GM12878 (cell line): ENCODE measurements around the gene PPIB. TPM values are rescaled to one million over a fixed set of nuclear protein-coding genes. Genes with fewer than 3 reads are reported as not detected.

ENCODE experiments used
- ATAC-seq: fragments of 200-7000 bp; cut with Tn5 transposase; 3 replicates; pipeline ENCODE4 v1.9.1; 2020; ENCODE audit warnings: mild to moderate bottlenecking, moderate library complexity
- BruUV-seq: library from RNA; stranded (reverse); fragments of 400-500 nt; replicated peaks from 2 replicates; lab custom pipeline; 2021; lab: Mats Ljungman, UMichigan
- CTCF ChIA-PET: fragments of 300-600 bp; sonication (Branson Sonifier 250); formaldehyde crosslinking; extraction: SDS; loops from one replicate; lab custom pipeline; 2021; ENCODE audit warnings: inconsistent platforms; lab: Yijun Ruan, JAX
- POLR2A ChIA-PET: fragments of 350-600 bp; formaldehyde crosslinking; extraction: SDS; loops from one replicate; lab custom pipeline; 2021; ENCODE audit warnings: inconsistent platforms; lab: Charles Lee
- RAD21 ChIA-PET: fragments of 300-600 bp; sonication (Branson Sonifier 250); formaldehyde crosslinking; loops from one replicate; lab custom pipeline; 2023; ENCODE audit warnings: antibody characterized with exemption; ENCODE audit not compliant: unreplicated experiment; lab: Charles Lee
- SMC1A ChIA-PET: fragments of 300-600 bp; sonication (Branson Sonifier 250); formaldehyde crosslinking; loops from one replicate; lab custom pipeline; 2023; ENCODE audit not compliant: unreplicated experiment, uncharacterized antibody; lab: Charles Lee
- DNase-seq: peaks from one replicate; pipeline ENCODE4 v3.0.0-alpha.2; 2011; ENCODE audit warnings: low read depth, low spot score
- FAIRE-seq: peaks from 3 replicates; lab custom pipeline; 2011; peaks lifted over from hg19 to GRCh38; lab: Jason Lieb, UNC
- H2AFZ ChIP-seq: 2 replicates; pipeline ENCODE4 v1.6.0; 2011; ENCODE audit warnings: low read depth, low read length, control low read depth; ENCODE audit not compliant: control insufficient read depth
- H3K27ac ChIP-seq: 2 replicates; pipeline ENCODE4 v1.5.1; 2011; ENCODE audit warnings: control low read depth; ENCODE audit not compliant: control insufficient read depth, insufficient read depth
- H3K27me3 ChIP-seq, 2 experiments: replicated peaks in 1 of 2; 2 replicates each; pipeline versions ENCODE4 v1.6.0 to v1.6.1; 2011; ENCODE audit warnings: low read length in 1 of 2; ENCODE audit not compliant: control insufficient read depth in 2 of 2, insufficient read depth in 2 of 2
- H3K36me3 ChIP-seq, 2 experiments: 2 replicates each; pipeline ENCODE4 v1.5.1; 2011; ENCODE audit warnings: low read length in 1 of 2; ENCODE audit not compliant: control insufficient read depth in 2 of 2, insufficient read depth in 2 of 2
- H3K4me1 ChIP-seq: 2 replicates; pipeline ENCODE4 v1.6.1; 2011; ENCODE audit warnings: mild to moderate bottlenecking, low read length, moderate library complexity, mixed read lengths; ENCODE audit not compliant: control insufficient read depth, insufficient read depth
- H3K4me2 ChIP-seq: 2 replicates; pipeline ENCODE4 v1.6.0; 2011; ENCODE audit warnings: control low read depth; ENCODE audit not compliant: control insufficient read depth, insufficient read depth
- H3K4me3 ChIP-seq: fragments of 200-600 bp; sonication (generic); 2 replicates; pipeline ENCODE4 v1.5.1; 2016
- H3K79me2 ChIP-seq: 2 replicates; pipeline ENCODE4 v1.6.0; 2011; ENCODE audit warnings: low read length; ENCODE audit not compliant: control insufficient read depth, insufficient read depth
- H3K9ac ChIP-seq: 2 replicates; pipeline ENCODE4 v1.8.0; 2011; ENCODE audit warnings: low read length, control low read depth, mixed read lengths; ENCODE audit not compliant: control insufficient read depth, insufficient read depth
- H3K9me3 ChIP-seq: replicated peaks from 3 replicates; pipeline ENCODE4 v1.5.1; 2011; ENCODE audit warnings: mild to moderate bottlenecking, low read length; ENCODE audit not compliant: control insufficient read depth, insufficient read depth
- H4K20me1 ChIP-seq: 2 replicates; pipeline ENCODE4 v1.6.0; 2011; ENCODE audit not compliant: control insufficient read depth, insufficient read depth
- CTCF ChIP-seq, 3 experiments: IDR thresholded peaks in 2 of 3; conservative IDR thresholded peaks in 1 of 3; 2 replicates each; pipeline ENCODE4 v1.5.1; 2011; ENCODE audit warnings: low read depth in 3 of 3, low read length in 3 of 3, mild to moderate bottlenecking in 3 of 3, control low read depth in 2 of 3, moderate library complexity in 2 of 3, inconsistent platforms in 1 of 3, mixed read lengths in 1 of 3; ENCODE audit not compliant: control insufficient read depth in 2 of 3, insufficient read depth in 1 of 3; ENCODE audit errors: extremely low read depth in 1 of 3
- ETV6 ChIP-seq, 2 experiments: fragments of 450-650 bp in 1 of 2; IDR thresholded peaks in 1 of 2; conservative IDR thresholded peaks in 1 of 2; 2 replicates each; pipeline ENCODE4 v1.6.1; 2014; ENCODE audit warnings: antibody characterized with exemption in 1 of 2, borderline replicate concordance in 1 of 2, low read depth in 1 of 2, mild to moderate bottlenecking in 1 of 2, moderate library complexity in 1 of 2
- RAD21 ChIP-seq: IDR thresholded peaks from 2 replicates; pipeline ENCODE4 v1.6.1; 2011; ENCODE audit warnings: mild to moderate bottlenecking, low read depth, low read length, moderate library complexity; ENCODE audit not compliant: insufficient read depth
- SMC3 ChIP-seq: IDR thresholded peaks from 2 replicates; pipeline ENCODE4 v1.6.1; 2011; ENCODE audit warnings: low read length, improper control_type of control experiment, borderline replicate concordance
- SPI1 ChIP-seq: IDR thresholded peaks from 2 replicates; pipeline ENCODE4 v1.6.1; 2011; ENCODE audit warnings: low read depth, mild to moderate bottlenecking, low read length, moderate library complexity, borderline replicate concordance; ENCODE audit not compliant: insufficient read depth
- WGBS: methylation state at CpG from one replicate; pipeline ENCODE4 v1.1.6; 2016; ENCODE audit warnings: low lambda C conversion rate; ENCODE audit not compliant: insufficient replicate concordance, insufficient coverage; ENCODE audit errors: missing lambda C conversion rate; 5-methylcytosine and 5-hydroxymethylcytosine counted together
- in situ Hi-C: fragments of 300-500 bp; cut with MboI; formaldehyde crosslinking; loops from 9 replicates; pipeline ENCODE4 v1.14.3; 2018; ENCODE audit warnings: mixed read lengths
- intact Hi-C: fragments of 100-400 bp; cut with micrococcal nuclease; formaldehyde crosslinking; loops from one replicate; pipeline ENCODE4 v1.14.2; 2022; ENCODE audit not compliant: unreplicated experiment
- polyA plus RNA-seq, 11 experiments: library from polyadenylated mRNA; depleted of rRNA in 4 of 11; unstranded in 6 of 11; stranded (reverse) in 5 of 11; fragments of >200 nt; fragmentation: Nextera tagmentation in 4 of 11; fragmentation: Illumina TruSeq in 1 of 11; extraction: Ambion mirVana in 4 of 11; extraction: Trizol in 1 of 11; gene quantifications; 1 replicate in 1 of 11; 2 replicates in 10 of 11; pipeline versions ENCODE4 v1.2.1 to v1.2.3, GENCODE V29; 2011 to 2016; ENCODE audit warnings: inconsistent platforms in 2 of 11, missing spikeins in 2 of 11, low read depth in 1 of 11
- total RNA-seq, 4 experiments: library from RNA; depleted of rRNA in 3 of 4; stranded (reverse); fragments of >200 nt in 3 of 4; fragmentation: Illumina TruSeq in 1 of 4; extraction: Trizol in 1 of 4; gene quantifications; 2 replicates each; pipeline versions ENCODE4 v1.2.1 to v1.2.3, GENCODE V29; 2013 to 2021

Gene PPIB
- total and polyA plus RNA-seq, 10 of the 15 experiments (the other 5 are each of a cell fraction or from before 2014, with no cell fraction given) = 344 to 936 (median 508) TPM

- ChIA-PET CTCF (interaction anchor here (0.6 to 2.1 kb wide), 20 partner anchors 9 to 518 kb away, joined by 3 to 16 read pairs (median 3); partner anchors contain the start of genes CSNK1G1 and TRIP4), POLR2A (interaction anchor here (0.6 kb wide), 1 partner anchor 25 kb away, joined by 4 read pairs; no protein-coding TSS in a partner anchor), SMC1A (interaction anchor here (0.6 to 2.0 kb wide), 25 partner anchors 8 to 521 kb away, joined by 3 to 17 read pairs (median 4); partner anchors contain the start of gene CSNK1G1)
- intact Hi-C loops = loop anchor here (2.0 to 10.0 kb wide), 5 partner anchors 149 to 517 kb away; partner anchors contain the start of genes PCLAF and TRIP4
- Histone ChIP-seq H3K4me1 (no peaks in the 10 kb centered on the region), H3K27ac (no peak overlapping the region), H3K9me3 (no peaks in the 10 kb centered on the region), H3K27me3 (no peaks in the 10 kb centered on the region), H2AFZ (no peak overlapping the region), H3K79me2 (no peaks in the 10 kb centered on the region), H3K36me3 (peaks cover 2 to 6% of the 10 kb centered on the region in 2 experiments; a peak in 2 of 4 replicates), H3K4me2 (no peak overlapping the region)
- peak; percentile 72 for ATAC-seq
- 14% methylated on average over 3 of the region's 3 CpGs for WGBS
- TF ChIP-seq SPI1 = no peak; the same call in 1 of the 2 replicates
- TF ChIP-seq CTCF (IDR thresholded peaks at IDR 0.05 in 2 of 3, conservative IDR thresholded peaks at IDR 0.05 in 1 of 3; ENCODE audit: control insufficient read depth in 2 of 3, extremely low read depth in 1 of 3, insufficient read depth in 1 of 3, low read depth in 3 of 3, low read length in 3 of 3) = peak; percentile 29 to 54 (median 32); a peak in 4 of 6 replicates
- TF ChIP-seq RAD21 = peak; percentile 78
- TF ChIP-seq ETV6 (conservative IDR thresholded peaks at IDR 0.05 in 1 of 2, IDR thresholded peaks at IDR 0.05 in 1 of 2; ENCODE audit: borderline replicate concordance in 1 of 2, low read depth in 1 of 2) = no peak
- TF ChIP-seq SMC3 = peak; percentile 55; the same call in 1 of the 2 replicates
- TF ChIP-seq, all 136 proteins: peak for 3
- FAIRE-seq (peak; percentile 68), DNase-seq (peak; percentile 9)
- no TSS peak for BruUV-seq
- no peak overlapping the region for H3K9ac ChIP-seq
- H3K4me3 ChIP-seq = no peak overlapping the region
- H4K20me1 ChIP-seq = no peaks in the 10 kb centered on the region
- in situ Hi-C loops = loop anchor here (25.0 kb wide), 1 partner anchor 452 kb away; no protein-coding TSS in a partner anchor
- RAD21 ChIA-PET = interaction anchor here (0.7 to 1.4 kb wide), 7 partner anchors 30 to 518 kb away, joined by 3 to 8 read pairs (median 3); no protein-coding TSS in a partner anchor
These were observed 47.0 kb upstream of the PPIB start for GRCh38 chr15:64209680-64210334.
